K562 (cell line): Measurements from ENCODE around the gene ADIPOQ. TPM values are rescaled to one million over a fixed set of nuclear protein-coding genes. Genes with fewer than 3 reads are reported as not detected.

Experiments used
- CTCF ChIP-seq, 3 experiments: IDR thresholded peaks in 2 of 3; conservative IDR thresholded peaks in 1 of 3; 2 replicates each; pipeline ENCODE4 v1.5.1; 2011 to 2012; ENCODE audit warnings: low read length in 3 of 3, mild to moderate bottlenecking in 3 of 3, control low read depth in 2 of 3, improper control_type of control experiment in 1 of 3, inconsistent platforms in 1 of 3, low read depth in 1 of 3, mixed read lengths in 1 of 3, moderate library complexity in 1 of 3; ENCODE audit not compliant: insufficient read depth in 2 of 3
- FOXJ3 ChIP-seq: sonication (generic); formaldehyde crosslinking; IDR thresholded peaks from 2 replicates; pipeline ENCODE4 v1.4.0; 2020; ENCODE audit warnings: mild to moderate bottlenecking, missing genetic modification reagents
- GTF2F1 ChIP-seq: IDR thresholded peaks from 2 replicates; pipeline ENCODE4 v1.6.1; 2011; ENCODE audit warnings: low read depth, low read length, improper control_type of control experiment
- HES1 ChIP-seq: fragments of 450-650 bp; IDR thresholded peaks from 2 replicates; pipeline ENCODE4 v1.6.1; 2016; ENCODE audit warnings: low read depth, mild to moderate bottlenecking, moderate library complexity
- MAFK ChIP-seq: IDR thresholded peaks from 2 replicates; pipeline ENCODE4 v1.6.1; 2011; ENCODE audit warnings: low read length, improper control_type of control experiment
- PATZ1 ChIP-seq: fragments of 250-450 bp; sonication (Bioruptor Pico); IDR thresholded peaks from 2 replicates; pipeline ENCODE4 v1.5.0; 2020; ENCODE audit warnings: mild to moderate bottlenecking, borderline replicate concordance
- SIN3B ChIP-seq: fragments of 450-650 bp; IDR thresholded peaks from 2 replicates; pipeline ENCODE4 v1.6.1; 2017; ENCODE audit warnings: low read depth, mild to moderate bottlenecking, moderate library complexity
- ZNF184 ChIP-seq: sonication (generic); formaldehyde crosslinking; IDR thresholded peaks from 2 replicates; pipeline ENCODE4 v1.5.0; 2020; ENCODE audit warnings: missing genetic modification reagents
- ZNF224 ChIP-seq: sonication (generic); formaldehyde crosslinking; IDR thresholded peaks from 2 replicates; pipeline ENCODE4 v1.8.0; 2022; ENCODE audit warnings: mild to moderate bottlenecking, missing genetic modification reagents
- polyA plus RNA-seq, 8 experiments: library from polyadenylated mRNA; depleted of rRNA in 4 of 8; stranded (reverse) in 5 of 8; unstranded in 3 of 8; fragments of >200 nt; fragmentation: Nextera tagmentation in 2 of 8; fragmentation: Illumina TruSeq in 1 of 8; extraction: Ambion mirVana in 2 of 8; extraction: Trizol in 1 of 8; gene quantifications; 2 replicates each; pipeline versions ENCODE4 v1.2.1 to v1.2.3, GENCODE V29; 2011 to 2014; ENCODE audit warnings: inconsistent platforms in 1 of 8, missing spikeins in 1 of 8
- total RNA-seq, 7 experiments: library from RNA; depleted of rRNA in 6 of 7; stranded (reverse); fragments of >200 nt in 6 of 7; fragmentation: Illumina TruSeq in 2 of 7; extraction: Trizol in 2 of 7; gene quantifications; 2 replicates each; pipeline versions ENCODE4 v1.2.1 to v1.2.3, GENCODE V29; 2011 to 2021; ENCODE audit warnings: low replicate concordance in 1 of 7
- TF ChIP-seq, protein P1 (sequence below), 2 experiments: fragments of 450-650 bp in 1 of 2; sonication (generic) in 1 of 2; formaldehyde crosslinking in 1 of 2; IDR thresholded peaks; 2 replicates each; pipeline versions ENCODE4 v1.7.1 to v1.9.0; 2016 to 2022; ENCODE audit warnings: inconsistent platforms in 1 of 2, mild to moderate bottlenecking in 1 of 2, missing genetic modification reagents in 1 of 2
- TF ChIP-seq, protein P2 (sequence below): fragments of 450-650 bp; formaldehyde crosslinking; IDR thresholded peaks from 2 replicates; pipeline ENCODE4 v1.4.0; 2020; ENCODE audit warnings: mild to moderate bottlenecking

Gene ADIPOQ
- total and polyA plus RNA-seq, 9 of the 15 experiments (the other 6 are each of a cell fraction or from before 2014, with no cell fraction given): 0.01 to 0.04 (median 0.03) TPM; not detected in 4

- TF ChIP-seq, protein P1, sequence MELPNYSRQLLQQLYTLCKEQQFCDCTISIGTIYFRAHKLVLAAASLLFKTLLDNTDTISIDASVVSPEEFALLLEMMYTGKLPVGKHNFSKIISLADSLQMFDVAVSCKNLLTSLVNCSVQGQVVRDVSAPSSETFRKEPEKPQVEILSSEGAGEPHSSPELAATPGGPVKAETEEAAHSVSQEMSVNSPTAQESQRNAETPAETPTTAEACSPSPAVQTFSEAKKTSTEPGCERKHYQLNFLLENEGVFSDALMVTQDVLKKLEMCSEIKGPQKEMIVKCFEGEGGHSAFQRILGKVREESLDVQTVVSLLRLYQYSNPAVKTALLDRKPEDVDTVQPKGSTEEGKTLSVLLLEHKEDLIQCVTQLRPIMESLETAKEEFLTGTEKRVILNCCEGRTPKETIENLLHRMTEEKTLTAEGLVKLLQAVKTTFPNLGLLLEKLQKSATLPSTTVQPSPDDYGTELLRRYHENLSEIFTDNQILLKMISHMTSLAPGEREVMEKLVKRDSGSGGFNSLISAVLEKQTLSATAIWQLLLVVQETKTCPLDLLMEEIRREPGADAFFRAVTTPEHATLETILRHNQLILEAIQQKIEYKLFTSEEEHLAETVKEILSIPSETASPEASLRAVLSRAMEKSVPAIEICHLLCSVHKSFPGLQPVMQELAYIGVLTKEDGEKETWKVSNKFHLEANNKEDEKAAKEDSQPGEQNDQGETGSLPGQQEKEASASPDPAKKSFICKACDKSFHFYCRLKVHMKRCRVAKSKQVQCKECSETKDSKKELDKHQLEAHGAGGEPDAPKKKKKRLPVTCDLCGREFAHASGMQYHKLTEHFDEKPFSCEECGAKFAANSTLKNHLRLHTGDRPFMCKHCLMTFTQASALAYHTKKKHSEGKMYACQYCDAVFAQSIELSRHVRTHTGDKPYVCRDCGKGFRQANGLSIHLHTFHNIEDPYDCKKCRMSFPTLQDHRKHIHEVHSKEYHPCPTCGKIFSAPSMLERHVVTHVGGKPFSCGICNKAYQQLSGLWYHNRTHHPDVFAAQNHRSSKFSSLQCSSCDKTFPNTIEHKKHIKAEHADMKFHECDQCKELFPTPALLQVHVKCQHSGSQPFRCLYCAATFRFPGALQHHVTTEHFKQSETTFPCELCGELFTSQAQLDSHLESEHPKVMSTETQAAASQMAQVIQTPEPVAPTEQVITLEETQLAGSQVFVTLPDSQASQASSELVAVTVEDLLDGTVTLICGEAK (IDR thresholded peaks at IDR 0.05): no peak
- TF ChIP-seq, protein P1 (CRISPR knock-in tag; IDR thresholded peaks at IDR 0.05): no peak
- TF ChIP-seq GTF2F1: no peak
- no peak for TF ChIP-seq SIN3B
- no peak for TF ChIP-seq MAFK
- TF ChIP-seq ZNF224 (CRISPR knock-in tag): no peak
- TF ChIP-seq FOXJ3 (CRISPR knock-in tag): no peak
- no peak for TF ChIP-seq HES1
- no peak for TF ChIP-seq ZNF184 (CRISPR knock-in tag)
- TF ChIP-seq CTCF (IDR thresholded peaks at IDR 0.05 in 2 of 3, conservative IDR thresholded peaks at IDR 0.05 in 1 of 3; ENCODE audit: insufficient read depth in 2 of 3, low read depth in 1 of 3, low read length in 3 of 3): no peak
- TF ChIP-seq, protein P2, sequence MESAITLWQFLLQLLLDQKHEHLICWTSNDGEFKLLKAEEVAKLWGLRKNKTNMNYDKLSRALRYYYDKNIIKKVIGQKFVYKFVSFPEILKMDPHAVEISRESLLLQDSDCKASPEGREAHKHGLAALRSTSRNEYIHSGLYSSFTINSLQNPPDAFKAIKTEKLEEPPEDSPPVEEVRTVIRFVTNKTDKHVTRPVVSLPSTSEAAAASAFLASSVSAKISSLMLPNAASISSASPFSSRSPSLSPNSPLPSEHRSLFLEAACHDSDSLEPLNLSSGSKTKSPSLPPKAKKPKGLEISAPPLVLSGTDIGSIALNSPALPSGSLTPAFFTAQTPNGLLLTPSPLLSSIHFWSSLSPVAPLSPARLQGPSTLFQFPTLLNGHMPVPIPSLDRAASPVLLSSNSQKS: no peak
- TF ChIP-seq PATZ1 (CRISPR knock-in tag): no peak
Measured at GRCh38 chr3:186828340-186828739, 14.2 kb upstream of the ADIPOQ start (continued).
